GM15510 (cell line): Measurements from ENCODE around the gene DENND1B.

Experiments used
- POLR2A ChIP-seq: IDR thresholded peaks from 3 replicates; pipeline ENCODE4 v1.6.1; 2011; ENCODE audit warnings: borderline replicate concordance; ENCODE audit not compliant: insufficient read length; ENCODE audit errors: extremely low read depth

DENND1B gene

DNA sequence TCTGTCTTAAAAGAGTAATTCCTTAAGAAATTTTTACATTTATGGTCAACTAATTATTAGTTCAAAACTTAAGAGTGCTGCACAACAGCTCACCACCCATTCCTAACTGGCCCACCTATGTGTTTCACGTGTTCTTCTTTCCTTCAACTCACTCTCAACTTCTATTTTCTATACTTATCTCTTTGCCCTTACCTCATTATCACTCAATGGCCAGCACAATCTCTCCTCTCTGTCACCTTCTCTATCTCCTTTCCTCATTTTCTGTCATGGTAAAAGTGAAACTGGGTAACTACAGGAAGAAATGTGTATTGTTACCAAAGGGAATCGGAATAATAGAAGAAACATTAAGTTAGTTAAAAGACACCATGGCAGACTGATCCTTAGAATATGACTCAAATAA is 43.1 kb downstream of the DENND1B start:
- TF ChIP-seq POLR2A = no peak

DNA sequence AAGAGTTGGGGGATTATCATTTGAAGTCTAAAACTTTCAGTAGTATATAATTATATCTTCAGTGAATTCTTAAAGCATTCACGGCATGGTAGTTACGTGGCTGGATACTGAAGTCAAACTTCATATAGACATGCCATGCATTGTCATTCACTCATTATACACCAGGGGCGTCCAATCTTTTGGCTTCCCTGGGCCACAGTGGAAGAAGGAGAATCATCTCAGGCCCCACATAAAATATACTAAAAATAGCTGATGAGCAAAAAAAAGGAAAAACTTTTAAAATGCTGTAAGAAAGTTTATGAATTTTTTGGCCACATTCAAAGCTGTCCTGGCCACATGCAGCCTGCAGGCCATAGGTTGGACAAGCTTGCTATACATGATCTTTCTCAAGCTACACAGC is 43.8 kb downstream of the DENND1B start:
- TF ChIP-seq POLR2A = no peak

DNA sequence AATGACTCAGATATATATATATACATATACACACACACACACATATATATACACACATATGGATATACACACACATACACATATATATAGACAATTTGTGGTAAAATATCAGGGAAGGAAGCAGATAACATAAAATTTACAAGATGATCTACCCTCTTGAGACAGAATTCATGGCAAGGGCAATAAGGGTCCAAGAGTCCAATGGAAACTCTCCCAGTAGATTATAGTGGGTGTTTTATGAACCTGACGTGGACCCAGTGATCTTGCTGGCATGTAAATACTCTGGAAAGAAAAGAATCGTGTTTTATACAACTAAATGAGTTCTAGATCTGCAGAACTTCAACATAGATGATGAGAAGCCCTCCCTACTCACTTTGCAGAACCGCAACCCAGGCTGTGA is 49.3 kb downstream of the DENND1B start:
- TF ChIP-seq POLR2A = no peak

DNA sequence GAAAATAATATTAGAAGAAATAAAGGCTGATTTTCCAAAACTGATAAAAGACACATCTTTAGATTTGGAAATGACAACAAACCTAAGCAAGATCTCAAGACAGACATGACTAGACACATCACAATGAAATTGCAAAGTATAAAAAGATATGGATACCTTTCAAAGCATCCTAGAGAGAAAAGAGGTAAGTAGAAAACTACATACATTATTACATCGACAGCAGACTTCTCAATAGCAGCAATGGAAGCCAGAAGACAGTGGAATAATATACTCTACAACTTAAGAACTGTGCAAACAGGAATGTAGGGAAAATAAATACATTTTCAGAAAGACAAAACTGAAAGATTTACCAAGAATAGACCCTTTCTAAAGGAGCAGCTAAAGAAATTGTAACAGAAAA is 50.2 kb downstream of the DENND1B start:
- TF ChIP-seq POLR2A = no peak

DNA sequence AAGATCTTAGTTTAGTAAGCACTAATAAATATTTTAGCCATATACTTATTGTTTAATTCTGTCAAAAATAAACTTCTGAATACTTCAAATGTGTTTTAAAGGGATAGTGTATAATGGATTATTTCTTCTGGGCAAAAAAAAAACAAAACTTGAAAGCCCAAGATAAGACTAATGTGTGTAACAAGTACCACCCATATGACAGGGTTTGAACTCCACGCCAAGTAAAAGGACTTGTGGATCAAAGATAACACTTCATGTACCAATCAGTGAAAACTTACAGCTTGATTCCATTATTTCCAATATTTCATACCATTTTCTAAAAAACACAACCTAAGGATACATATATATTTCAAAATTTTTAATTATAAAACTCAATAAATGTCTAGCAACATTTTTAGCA is 59.5 kb downstream of the DENND1B start:
- TF ChIP-seq POLR2A = no peak

DNA sequence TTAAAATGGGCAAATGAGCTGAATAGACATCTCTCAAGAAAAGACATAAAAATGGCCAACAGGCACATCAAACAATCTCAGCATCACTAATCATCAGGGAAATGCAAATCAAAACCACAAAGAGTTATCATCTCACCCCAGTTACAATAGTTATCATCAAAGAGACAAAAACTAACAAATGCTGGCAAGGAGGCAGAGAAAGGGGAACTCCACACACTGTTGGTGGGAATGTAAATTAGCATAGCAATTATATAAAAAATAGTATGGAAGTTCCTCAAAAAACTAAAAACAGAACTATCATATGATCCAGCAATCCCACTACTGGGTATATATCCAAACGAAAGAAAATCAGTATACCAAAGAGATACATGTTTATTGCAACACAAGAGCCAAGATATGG is 68.7 kb downstream of the DENND1B start:
- TF ChIP-seq POLR2A = no peak

DNA sequence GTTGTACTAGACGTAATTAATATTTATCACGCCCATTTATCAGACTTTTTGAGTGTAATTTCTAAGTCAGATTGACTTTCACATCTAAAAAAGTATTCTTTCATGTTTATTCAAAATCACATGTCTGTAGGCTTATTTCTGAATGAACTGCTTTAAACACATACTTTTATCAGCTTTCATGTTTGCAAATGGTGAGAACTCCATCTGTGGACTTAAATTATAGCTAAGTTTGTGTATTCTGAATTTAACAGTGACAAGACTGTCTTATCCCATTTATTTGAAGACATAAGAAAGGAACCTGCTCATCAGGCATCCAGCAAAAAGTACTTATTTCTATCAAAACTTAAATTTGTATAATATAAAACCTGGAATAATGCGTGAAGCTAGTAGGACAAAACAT is 69.3 kb downstream of the DENND1B start:
- TF ChIP-seq POLR2A = no peak

DNA sequence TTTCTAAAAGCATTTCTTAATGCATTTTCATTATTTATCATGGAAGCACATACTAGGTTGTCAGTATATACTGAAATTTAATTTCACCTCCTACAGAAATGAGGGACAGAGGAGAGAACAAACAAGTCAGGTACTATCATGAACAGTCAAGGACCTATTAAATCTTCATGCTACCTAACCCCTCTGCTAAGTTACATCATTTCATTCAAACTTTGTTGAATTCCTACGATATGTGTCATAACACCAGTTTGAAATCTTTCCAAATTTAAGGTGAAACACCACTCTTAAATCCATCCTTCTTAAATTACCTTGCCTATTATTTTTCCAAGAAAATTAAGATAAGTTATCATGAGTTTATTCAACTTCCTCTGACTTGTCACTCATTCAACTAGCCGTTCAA is 78.9 kb downstream of the DENND1B start:
- no peak for TF ChIP-seq POLR2A

DNA sequence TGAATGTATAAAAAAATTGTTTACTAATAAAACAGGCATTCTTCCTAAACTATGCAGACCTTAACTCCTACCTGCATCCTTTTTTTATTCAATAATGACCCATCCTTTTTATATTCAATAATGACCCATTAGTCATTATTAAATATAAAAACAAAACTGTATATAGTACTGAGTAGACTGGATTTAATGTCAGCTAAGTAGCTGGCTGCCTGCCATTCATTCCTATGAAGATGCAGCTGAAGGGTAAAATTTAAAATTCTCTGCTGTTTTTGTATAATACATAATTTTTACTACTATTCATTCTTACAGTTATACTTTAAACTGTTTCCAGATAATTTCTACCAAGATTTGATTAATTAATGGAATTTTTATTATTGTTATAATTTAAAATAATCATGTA is 79.3 kb downstream of the DENND1B start:
- TF ChIP-seq POLR2A = no peak

DNA sequence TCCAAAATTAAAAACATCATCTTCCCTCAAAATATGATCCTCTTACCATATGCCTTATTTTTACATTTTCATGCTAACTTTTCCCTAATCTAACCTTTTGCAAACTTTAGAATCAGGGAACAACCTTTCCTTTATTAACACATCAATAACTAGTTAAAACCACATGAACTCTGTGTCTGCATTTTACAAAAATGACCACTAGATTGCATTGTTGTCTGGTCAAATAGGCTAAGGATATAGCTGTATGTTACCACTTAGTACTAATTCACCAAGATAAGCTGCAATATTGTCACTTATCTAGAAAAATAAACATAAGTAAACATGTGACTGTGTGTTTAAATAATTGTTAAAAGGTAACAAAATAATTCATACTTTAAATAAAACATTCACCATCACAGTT is 82.3 kb downstream of the DENND1B start:
- no peak for TF ChIP-seq POLR2A

DNA sequence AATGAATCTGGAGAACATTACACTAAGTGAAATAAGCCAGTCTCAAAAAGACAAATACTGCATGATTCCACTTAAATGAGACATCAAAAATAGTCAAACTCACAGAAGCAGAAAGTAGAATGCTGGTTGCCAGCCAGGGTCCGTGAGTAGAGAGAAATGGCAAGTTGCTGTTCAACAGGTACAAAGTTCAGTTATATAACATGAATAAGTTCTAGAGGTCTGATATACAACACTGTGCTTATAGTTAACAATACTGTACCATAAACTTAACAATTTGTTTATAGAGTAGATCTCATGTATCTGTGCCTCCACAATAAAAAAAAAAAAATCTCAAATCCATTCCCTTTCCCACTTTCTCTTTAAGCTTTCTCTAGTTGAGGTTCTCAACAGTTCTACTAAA is 83.5 kb downstream of the DENND1B start:
- no peak for TF ChIP-seq POLR2A

DNA sequence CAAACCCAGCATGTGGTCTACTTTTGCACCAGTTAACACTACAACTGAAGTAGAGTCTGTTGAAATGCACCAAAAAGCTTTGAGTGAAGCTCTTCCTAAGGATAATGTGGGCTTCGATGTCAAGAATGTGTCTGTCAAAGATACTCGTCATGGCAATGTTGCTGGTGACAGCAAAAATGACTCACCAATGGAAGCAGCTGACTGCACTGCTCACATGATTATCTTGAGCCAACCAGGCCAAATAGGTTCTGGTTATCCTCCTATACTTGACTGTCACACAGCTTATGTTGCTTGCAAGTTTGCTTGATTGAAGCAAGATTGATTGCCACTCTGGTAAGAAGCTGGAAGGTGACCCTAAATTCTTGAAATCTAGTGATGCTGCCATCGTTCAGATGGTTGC is 85.2 kb downstream of the DENND1B start:
- no peak for TF ChIP-seq POLR2A

DNA sequence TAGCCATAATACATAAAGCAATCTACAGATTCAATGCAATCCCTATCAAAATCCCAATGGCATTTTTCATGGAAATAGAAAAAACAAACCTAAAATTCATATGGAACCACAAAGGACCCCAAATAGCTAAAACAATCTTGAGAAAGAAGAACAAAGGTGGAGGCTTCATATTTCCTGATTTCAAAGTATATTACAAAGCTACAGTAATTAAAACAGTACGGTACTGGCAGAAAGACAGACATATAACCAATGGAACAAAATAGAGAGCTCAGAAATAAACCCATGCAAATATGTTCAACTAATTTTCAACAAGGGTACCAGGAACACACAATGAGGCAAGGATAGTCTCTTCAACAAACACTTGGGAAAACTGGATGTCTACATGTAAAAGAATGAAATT is 87.0 kb downstream of the DENND1B start:
- no peak for TF ChIP-seq POLR2A

DNA sequence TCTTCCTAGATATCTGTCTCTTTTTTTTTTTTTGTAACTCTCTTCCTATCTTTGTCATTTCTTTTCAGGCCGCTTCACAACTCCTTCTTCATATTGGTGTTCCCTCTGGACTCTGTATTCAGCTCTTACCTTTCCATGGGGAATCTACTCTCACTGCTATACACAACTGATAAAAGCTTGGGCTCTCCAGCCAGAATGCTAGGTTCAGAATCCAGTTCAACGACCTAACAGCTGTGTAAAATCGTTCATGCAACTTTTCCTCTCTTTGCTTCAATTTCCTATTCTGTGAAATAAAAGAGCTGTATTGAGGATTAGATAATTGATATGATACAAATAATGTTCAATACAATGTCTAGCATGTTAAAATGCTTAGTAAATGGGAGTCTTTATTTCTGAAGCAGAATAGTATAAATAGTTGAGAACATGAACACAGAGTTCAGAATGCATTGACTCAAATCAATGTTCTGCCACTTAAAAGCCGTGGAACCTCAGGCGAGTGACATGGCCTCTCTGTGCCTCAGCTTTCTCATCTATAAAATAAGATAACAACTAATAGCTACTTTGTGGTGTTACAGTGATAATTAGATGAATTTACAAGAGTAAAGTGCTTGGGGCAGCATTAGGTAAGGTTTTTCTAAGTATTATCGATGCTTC is 88.5 kb downstream of the DENND1B start:
- TF ChIP-seq POLR2A = no peak

DNA sequence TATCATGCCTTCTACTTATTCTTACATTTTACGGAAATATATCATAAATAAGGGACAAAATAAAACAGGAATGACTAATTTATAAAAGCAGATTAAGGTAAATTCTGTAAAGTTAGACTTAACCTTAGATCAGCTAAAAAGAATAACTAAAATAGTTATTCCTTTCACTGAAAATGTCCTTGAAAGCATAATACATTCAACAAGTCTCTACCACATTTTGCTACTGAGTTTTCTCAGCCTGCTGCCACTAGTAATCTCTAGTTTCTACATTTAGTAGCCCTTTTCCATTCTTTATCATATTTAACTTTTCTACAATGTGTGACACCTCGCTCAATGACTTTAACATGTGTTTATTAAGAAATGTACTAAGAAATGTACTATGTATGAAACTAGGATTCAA is 89.0 kb downstream of the DENND1B start:
- TF ChIP-seq POLR2A = no peak

DNA sequence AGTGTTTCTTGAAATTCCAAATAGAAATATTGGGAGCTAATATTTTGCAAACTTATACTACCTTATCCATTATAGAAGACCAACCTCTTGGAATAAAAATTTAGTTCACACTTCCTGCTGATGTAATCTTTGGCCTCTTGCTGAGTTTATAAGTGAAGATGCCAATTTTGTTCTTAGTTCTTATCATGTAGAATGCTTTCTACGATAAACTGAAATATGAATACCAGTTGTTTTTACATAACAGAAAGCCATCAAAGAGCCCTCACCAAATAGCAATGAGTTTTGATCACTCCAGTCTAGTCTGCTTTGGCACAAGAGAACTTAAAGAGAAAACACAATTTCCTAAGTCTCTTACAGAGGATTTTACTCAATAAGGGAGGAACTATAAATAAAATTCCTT is 89.5 kb downstream of the DENND1B start:
- no peak for TF ChIP-seq POLR2A

DNA sequence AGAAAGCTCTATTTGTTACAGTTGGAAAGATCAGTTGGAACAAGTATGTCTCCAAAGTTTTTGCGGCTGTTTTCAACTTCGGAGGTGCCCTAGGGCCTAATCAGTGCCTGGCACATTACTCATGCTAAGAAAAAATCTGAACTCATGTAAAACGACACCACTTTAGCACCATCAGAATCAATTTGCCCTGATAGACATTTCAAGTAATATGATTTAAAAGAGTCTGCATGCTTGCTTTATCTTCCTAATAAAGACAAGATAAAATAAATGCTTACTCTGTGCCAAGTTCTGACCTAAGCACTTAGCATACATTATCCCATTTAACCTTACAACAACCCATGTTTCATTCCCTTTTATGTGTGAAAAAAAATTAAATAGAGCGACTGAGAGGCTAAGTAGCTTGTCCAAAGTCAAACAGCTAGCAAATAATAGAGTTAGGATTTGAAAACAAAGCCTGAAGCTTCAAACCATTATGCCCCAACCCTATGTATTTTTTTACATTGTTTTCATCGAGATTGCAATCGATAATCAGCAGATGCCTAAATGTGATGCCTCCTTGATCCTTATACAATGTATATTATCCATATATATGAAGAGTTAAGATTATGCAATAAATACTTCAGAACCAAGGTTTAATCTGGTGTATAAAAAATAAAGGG is 91.3 kb downstream of the DENND1B start:
- no peak for TF ChIP-seq POLR2A

DNA sequence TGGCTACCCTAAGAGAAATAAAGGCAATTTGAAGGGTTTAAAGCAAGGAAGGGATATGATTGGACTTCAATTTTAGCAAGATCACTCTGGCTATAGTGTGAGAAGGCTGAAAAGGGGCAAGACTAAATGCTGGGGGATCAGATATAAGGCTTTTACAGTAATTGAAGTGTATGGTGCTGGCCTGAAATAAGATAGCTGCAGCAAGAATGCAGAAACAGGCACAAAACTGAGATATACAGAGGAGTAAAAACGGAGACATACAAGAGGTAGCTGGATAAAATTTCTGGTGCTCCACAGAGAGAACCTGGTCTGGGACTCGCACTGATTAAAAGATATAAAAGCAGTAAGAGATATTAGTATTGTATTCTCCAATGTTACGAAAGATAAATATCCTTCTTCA is 92.0 kb downstream of the DENND1B start:
- no peak for TF ChIP-seq POLR2A

DNA sequence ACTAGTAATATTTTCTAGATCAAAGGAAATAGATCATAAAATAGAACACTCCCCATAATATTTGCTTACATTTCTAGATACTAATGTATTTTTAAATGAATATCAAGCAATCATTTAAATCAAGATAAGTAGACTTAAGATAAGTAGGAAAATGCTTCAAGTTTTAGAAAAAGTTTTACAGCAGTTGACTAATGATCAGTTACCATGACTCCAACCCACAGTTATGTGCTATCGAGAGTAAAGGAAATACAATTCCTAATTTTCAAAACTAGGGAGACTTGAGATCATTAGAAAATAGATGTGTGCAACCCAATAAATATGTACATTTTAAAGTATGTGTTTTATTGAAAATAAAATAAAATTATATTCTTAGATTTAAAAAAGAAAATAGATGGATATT is 95.0 kb downstream of the DENND1B start:
- no peak for TF ChIP-seq POLR2A
